Measurements from ENCODE around the gene DQX1. TPM values are rescaled to one million over a fixed set of nuclear protein-coding genes. Genes with fewer than 3 reads are reported as not detected.

The DQX1 gene
- total RNA-seq, 2 experiments from 2014 or later: 0.50 to 0.96 TPM

- CTCF ChIA-PET: interaction anchor here (0.8 to 1.4 kb wide), 4 partner anchors 10 to 33 kb away, joined by 4 to 8 read pairs (median 4); no protein-coding TSS in a partner anchor
Measured at GRCh38 chr2:74554820-74555531, 28.9 kb upstream of the DQX1 start.

DNA sequence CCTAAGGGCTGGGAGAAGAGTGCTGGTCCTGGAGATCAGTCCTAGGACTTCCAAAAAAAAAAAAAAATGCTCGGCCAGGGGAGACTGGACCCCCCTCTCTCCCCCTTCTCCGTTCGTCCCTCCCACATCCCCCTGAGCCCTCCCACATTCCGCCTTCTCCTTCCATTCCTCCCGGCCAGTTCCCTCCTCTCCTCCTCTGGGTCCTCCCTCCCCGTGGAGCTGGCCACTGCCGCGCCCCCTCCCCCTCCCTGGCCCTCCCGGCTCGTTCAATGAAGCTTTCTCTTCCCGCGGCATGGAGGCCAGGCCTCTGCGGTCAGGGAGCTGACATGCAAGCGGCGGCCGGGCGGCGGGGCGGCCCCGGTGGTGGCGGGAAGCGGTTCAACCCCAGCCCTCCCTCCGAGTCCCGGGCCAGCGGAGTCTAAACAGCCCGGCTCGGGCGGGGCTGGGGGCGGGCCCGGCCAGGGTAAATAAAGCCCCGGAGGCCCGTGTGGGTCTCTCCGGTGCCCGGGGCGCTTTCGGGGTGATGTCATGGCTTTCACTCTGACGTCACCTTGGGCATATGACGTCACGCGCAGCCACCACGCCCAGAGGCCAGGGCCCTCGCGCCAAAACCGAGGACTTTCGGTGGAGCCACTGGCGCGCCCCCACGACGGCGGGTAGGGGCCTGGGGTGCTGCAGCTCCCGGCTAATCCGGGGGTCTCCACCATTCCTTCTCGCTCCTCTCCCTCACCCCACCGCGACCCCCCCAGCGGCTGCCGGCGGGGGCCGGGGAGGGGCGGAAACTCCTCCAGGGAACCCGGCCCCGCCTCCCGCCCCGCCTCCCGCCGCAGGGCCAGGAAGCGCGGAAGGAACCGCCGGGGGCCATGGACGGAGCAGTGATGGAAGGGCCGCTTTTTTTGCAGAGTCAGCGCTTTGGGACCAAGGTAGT is 28.1 kb upstream of the DQX1 start, which contains the start of the genes DOK1 and LOXL3:
Gene DOK1, plus strand, starts transcription at position 829 of the 928 bp plus-strand sequence. Its CDS starts 35 bp downstream, at position 864.
Gene LOXL3, minus strand, starts transcription at position 51 of the 928 bp plus-strand sequence. CDS start 1,308 bp downstream, outside the sequence.
- CTCF ChIA-PET: interaction anchor here (1.0 to 1.4 kb wide), 3 partner anchors 10 to 25 kb away, joined by 3 to 7 read pairs (median 5); no protein-coding TSS in a partner anchor
- POLR2A ChIA-PET: interaction anchor here (0.6 to 2.7 kb wide), 5 partner anchors 12 to 72 kb away, joined by 3 to 11 read pairs (median 4); partner anchors contain the start of genes CCDC142 and TTC31

More at GRCh38 chr2:74554820-74555531, 28.9 kb upstream of the DQX1 start:
- peak; percentile 53 for DNase-seq
- Mint-ChIP-seq H3K9me3 (no peaks in the 10 kb centered on the region), H3K36me3 (ENCODE audit: low read depth) (peaks cover 7% of the 10 kb centered on the region), H3K27me3 (peaks cover 23% of the 10 kb centered on the region), H3K4me3 (peak overlapping the region; percentile 88), H3K27ac (peak overlapping the region; percentile 90), H3K4me1 (ENCODE audit: low read depth) (peaks cover 15% of the 10 kb centered on the region)
- TF ChIP-seq CTCF (IDR thresholded peaks at IDR 0.05): no peak
- intact Hi-C loops (cut with micrococcal nuclease): no loop called here
- POLR2A ChIA-PET: interaction anchor here (0.6 to 2.7 kb wide), 7 partner anchors 12 to 66 kb away, joined by 3 to 11 read pairs (median 4); no protein-coding TSS in a partner anchor
- ATAC-seq: peak; percentile 61

GRCh38 chr2:74552914-74553811 is 27.1 kb upstream of the DQX1 start:
- ChIA-PET CTCF (interaction anchor here (1.0 to 1.4 kb wide), 2 partner anchors 9 to 14 kb away, joined by 3 to 7 read pairs; no protein-coding TSS in a partner anchor), POLR2A (interaction anchor here (0.6 to 2.7 kb wide), 4 partner anchors 13 to 71 kb away, joined by 4 to 11 read pairs (median 5); partner anchors contain the start of genes CCDC142 and TTC31)
- no peaks in the 10 kb centered on the region for H3K9me3 Mint-ChIP-seq
- peaks cover 7% of the 10 kb centered on the region for H3K36me3 Mint-ChIP-seq (ENCODE audit: low read depth)
- H3K27ac Mint-ChIP-seq: peak overlapping the region; percentile 56
- ATAC-seq (no peak), DNase-seq (peak; percentile 20)
- peaks cover 31% of the 10 kb centered on the region for H3K27me3 Mint-ChIP-seq
- peak overlapping the region; percentile 52 for H3K4me3 Mint-ChIP-seq
- no peak for TF ChIP-seq CTCF (IDR thresholded peaks at IDR 0.05)
- intact Hi-C loops (cut with micrococcal nuclease): no loop called here
- peaks cover 15% of the 10 kb centered on the region for H3K4me1 Mint-ChIP-seq (ENCODE audit: low read depth)

More for the DNA sequence above, 28.1 kb upstream of the DQX1 start, which contains the start of the genes DOK1 and LOXL3:
- TF ChIP-seq CTCF (IDR thresholded peaks at IDR 0.05): no peak
- DNase-seq (peak; percentile 86), ATAC-seq (peak; percentile 84)
- no peaks in the 10 kb centered on the region for H3K9me3 Mint-ChIP-seq
- H3K27me3 Mint-ChIP-seq: peaks cover 27% of the 10 kb centered on the region
- peak within 1 kb of the TSS; percentile 88 for H3K4me3 Mint-ChIP-seq
- intact Hi-C loops (cut with micrococcal nuclease): no loop called here
- H3K27ac Mint-ChIP-seq: peak within 1 kb of the TSS; percentile 90
- H3K36me3 Mint-ChIP-seq (ENCODE audit: low read depth): peaks cover 7% of the 10 kb centered on the region
- peaks cover 15% of the 10 kb centered on the region for H3K4me1 Mint-ChIP-seq (ENCODE audit: low read depth)
